ENCODE results near the gene FGF11. TPM values are rescaled to one million over a fixed set of nuclear protein-coding genes. Genes with fewer than 3 reads are reported as not detected.

FGF11 gene
- total RNA-seq, 4 donors from 2014 or later = 1.2 to 7.4 (median 4.1) TPM

- no peaks in the 10 kb centered on the region for H3K27me3 ChIP-seq
- TF ChIP-seq CTCF (IDR thresholded peaks at IDR 0.05 in 4 of 5, conservative IDR thresholded peaks at IDR 0.05 in 1 of 5) (no peak), POLR2A (IDR thresholded peaks at IDR 0.05) (no peak)
- no peak overlapping the region for H3K4me3 ChIP-seq
- no peaks in the 10 kb centered on the region for H3K9me3 ChIP-seq
- H3K4me1 ChIP-seq = no peaks in the 10 kb centered on the region
- DNase-seq = no peak
- H3K36me3 ChIP-seq = no peaks in the 10 kb centered on the region
- intact Hi-C loops (cut with DNase I; ENCODE audit: low total_unique reads) = no loop called here
- ATAC-seq = no peak
- H3K27ac ChIP-seq = no peak overlapping the region
- in situ Hi-C loops (cut with MboI; ENCODE audit: low sequenced_read_pairs in 4 of 4) = no loop called here
Observed at GRCh38 chr17:7423679-7424078, 15.6 kb upstream of the FGF11 start.

- TF ChIP-seq CTCF (IDR thresholded peaks at IDR 0.05 in 4 of 5, conservative IDR thresholded peaks at IDR 0.05 in 1 of 5) (no peak), POLR2A (IDR thresholded peaks at IDR 0.05) (no peak)
- Histone ChIP-seq H3K9me3 (no peaks in the 10 kb centered on the region), H3K4me1 (no peaks in the 10 kb centered on the region), H3K27ac (no peak within 1 kb of the TSS), H3K36me3 (no peaks in the 10 kb centered on the region), H3K4me3 (no peak within 1 kb of the TSS), H3K27me3 (no peaks in the 10 kb centered on the region)
- intact Hi-C loops (cut with DNase I; ENCODE audit: low total_unique reads) = no loop called here
- in situ Hi-C loops (cut with MboI; ENCODE audit: low sequenced_read_pairs in 4 of 4) = loop anchor here in 1 of 4 donors (25.0 kb wide), 1 partner anchor 137 kb away; the partner anchor contains the start of genes SENP3 and TNFSF13
- DNase-seq (no peak), ATAC-seq (no peak)
Observed at GRCh38 chr17:7425316-7425715, 14.0 kb upstream of the FGF11 start, which contains the start of gene SPEM2. TSS of gene SPEM2 (plus strand) at chr17:7425616. CDS start at chr17:7425689, 73 bp downstream.

GRCh38 chr17:7425756-7426155, 13.6 kb upstream of the FGF11 start:
- no peak for TF ChIP-seq POLR2A (IDR thresholded peaks at IDR 0.05)
- no peak for TF ChIP-seq CTCF (IDR thresholded peaks at IDR 0.05 in 4 of 5, conservative IDR thresholded peaks at IDR 0.05 in 1 of 5)
- no peaks in the 10 kb centered on the region for H3K27me3 ChIP-seq
- H3K4me1 ChIP-seq = no peaks in the 10 kb centered on the region
- H3K36me3 ChIP-seq = no peaks in the 10 kb centered on the region
- no peak for DNase-seq
- intact Hi-C loops (cut with DNase I; ENCODE audit: low total_unique reads) (no loop called here), in situ Hi-C loops (cut with MboI; ENCODE audit: low sequenced_read_pairs in 4 of 4) (loop anchor here in 1 of 4 donors (25.0 kb wide), 1 partner anchor 137 kb away; the partner anchor contains the start of genes SENP3 and TNFSF13)
- no peaks in the 10 kb centered on the region for H3K9me3 ChIP-seq
- no peak overlapping the region for H3K4me3 ChIP-seq
- H3K27ac ChIP-seq = no peak overlapping the region
- ATAC-seq = no peak

GRCh38 chr17:7426203-7426863, 13.0 kb upstream of the FGF11 start:
- in situ Hi-C loops (cut with MboI; ENCODE audit: low sequenced_read_pairs in 4 of 4) (loop anchor here in 1 of 4 donors (25.0 kb wide), 1 partner anchor 136 kb away; the partner anchor contains the start of genes SENP3 and TNFSF13), intact Hi-C loops (cut with DNase I; ENCODE audit: low total_unique reads) (no loop called here)
- Histone ChIP-seq H3K4me1 (no peaks in the 10 kb centered on the region), H3K27ac (no peak overlapping the region), H3K9me3 (no peaks in the 10 kb centered on the region), H3K36me3 (no peaks in the 10 kb centered on the region), H3K4me3 (no peak overlapping the region), H3K27me3 (no peaks in the 10 kb centered on the region)
- no peak for ATAC-seq
- no peak for TF ChIP-seq POLR2A (IDR thresholded peaks at IDR 0.05)
- TF ChIP-seq CTCF (IDR thresholded peaks at IDR 0.05 in 4 of 5, conservative IDR thresholded peaks at IDR 0.05 in 1 of 5) = no peak
- DNase-seq = no peak

Measured in gastrocnemius medialis (tissue), 4 donors.